HCT116 (cell line): ENCODE results near the gene ENPP6. TPM values are rescaled to one million over a fixed set of nuclear protein-coding genes. Genes with fewer than 3 reads are reported as not detected.

Source experiments
- ATAC-seq: fragments of 200-7000 bp; cut with Tn5 transposase; 2 replicates; pipeline ENCODE4 v1.9.1; 2020; ENCODE audit warnings: mild to moderate bottlenecking, moderate library complexity
- BruUV-seq: library from RNA; stranded (reverse); fragments of 400-500 nt; replicated peaks from 2 replicates; lab custom pipeline; 2021; lab: Mats Ljungman, UMichigan
- CTCF ChIA-PET: fragments of 300-600 bp; sonication (Branson Sonifier 250); formaldehyde crosslinking; loops from one replicate; lab custom pipeline; 2021; ENCODE audit warnings: antibody characterized with exemption; lab: Charles Lee
- POLR2A ChIA-PET: fragments of 300-600, 350-600 bp; sonication (Branson Sonifier 250); formaldehyde crosslinking; loops from one replicate; lab custom pipeline; 2021; ENCODE audit warnings: antibody characterized with exemption; lab: Charles Lee
- RAD21 ChIA-PET, 2 experiments: fragments of 300-600 bp; sonication (Branson Sonifier 250); formaldehyde crosslinking; loops; one replicate each; lab custom pipeline; 2023; ENCODE audit warnings: low total read pairs in 2 of 2; ENCODE audit not compliant: uncharacterized antibody in 2 of 2, unreplicated experiment in 2 of 2, low non-redundant PET in 1 of 2; lab: Charles Lee
- DNase-seq: peaks from one replicate; pipeline ENCODE4 v3.0.0-alpha.2; 2010; ENCODE audit warnings: low read depth, low spot score
- H2AFZ ChIP-seq: fragments of 200-600 bp; shearing (Covaris generic), sonication (generic); 2 replicates; pipeline ENCODE4 v1.6.1; 2017; ENCODE audit warnings: low read depth, mixed run types, mixed read lengths, antibody characterized with exemption, low read length; ENCODE audit not compliant: poor library complexity, severe bottlenecking
- H3K27ac ChIP-seq: 2 replicates; pipeline ENCODE4 v1.5.1; 2012; ENCODE audit warnings: low read depth, low read length
- H3K27me3 ChIP-seq: fragments of 200-600 bp; sonication (generic); 2 replicates; pipeline ENCODE4 v1.6.1; 2016; ENCODE audit warnings: mixed run types, low read length, mixed read lengths; ENCODE audit not compliant: insufficient read depth
- H3K36me3 ChIP-seq, 2 experiments: fragments of 200-500 bp in 1 of 2; fragments of 200-600 bp in 1 of 2; sonication (Bioruptor generic) in 1 of 2; sonication (generic) in 1 of 2; 2 replicates each; pipeline versions ENCODE4 v1.5.1 to v1.6.1; 2014 to 2016; ENCODE audit warnings: low read length in 2 of 2, inconsistent platforms in 1 of 2, mixed read lengths in 1 of 2, mixed run types in 1 of 2; ENCODE audit not compliant: insufficient read depth in 2 of 2, control insufficient read depth in 1 of 2
- H3K4me1 ChIP-seq, 2 experiments: fragments of 200-600 bp in 1 of 2; sonication (generic) in 1 of 2; 2 replicates each; pipeline versions ENCODE4 v1.5.1 to v1.6.1; 2012 to 2017; ENCODE audit warnings: low read length in 2 of 2, inconsistent platforms in 1 of 2, mild to moderate bottlenecking in 1 of 2, mixed read lengths in 1 of 2, mixed run types in 1 of 2, moderate library complexity in 1 of 2; ENCODE audit not compliant: insufficient read depth in 2 of 2, control insufficient read depth in 1 of 2
- H3K4me2 ChIP-seq: fragments of 200-600 bp; sonication (generic); 2 replicates; pipeline ENCODE4 v1.6.1; 2017; ENCODE audit warnings: mixed run types, low read length, mixed read lengths
- H3K4me3 ChIP-seq, 2 experiments: fragments of 200-600 bp in 1 of 2; sonication (generic) in 1 of 2; replicated peaks in 1 of 2; 2 replicates each; pipeline ENCODE4 v1.5.1; 2011 to 2016; ENCODE audit warnings: low read length in 2 of 2, control low read depth in 1 of 2, low read depth in 1 of 2, mild to moderate bottlenecking in 1 of 2, mixed read lengths in 1 of 2, mixed run types in 1 of 2
- H3K79me2 ChIP-seq: fragments of 200-600 bp; sonication (generic); 2 replicates; pipeline ENCODE4 v1.6.1; 2017; ENCODE audit warnings: mild to moderate bottlenecking, mixed run types, low read length, moderate library complexity, mixed read lengths; ENCODE audit not compliant: insufficient read depth
- H3K9ac ChIP-seq: fragments of 200-600 bp; sonication (generic); 2 replicates; pipeline ENCODE4 v1.6.1; 2016; ENCODE audit warnings: low read length, mixed read lengths
- H3K9me2 ChIP-seq: fragments of 200-600 bp; sonication (generic), shearing (Covaris generic); 2 replicates; pipeline ENCODE4 v1.6.1; 2017; ENCODE audit warnings: mixed run types, mild to moderate bottlenecking, moderate library complexity; ENCODE audit not compliant: insufficient read depth
- H3K9me3 ChIP-seq, 2 experiments: fragments of 200-500 bp in 1 of 2; fragments of 200-600 bp in 1 of 2; sonication (Bioruptor generic) in 1 of 2; sonication (generic) in 1 of 2; 2 replicates each; pipeline ENCODE4 v1.6.1; 2014 to 2017; ENCODE audit warnings: low read length in 2 of 2, mixed read lengths in 2 of 2, inconsistent platforms in 1 of 2, low read depth in 1 of 2, mild to moderate bottlenecking in 1 of 2, mixed run types in 1 of 2, moderate library complexity in 1 of 2; ENCODE audit not compliant: control insufficient read depth in 1 of 2, insufficient read depth in 1 of 2
- H4K20me1 ChIP-seq: fragments of 200-600 bp; sonication (generic), shearing (Covaris generic); 2 replicates; pipeline ENCODE4 v1.6.1; 2017; ENCODE audit warnings: mixed run types, mild to moderate bottlenecking, moderate library complexity; ENCODE audit not compliant: insufficient read depth
- ATF3 ChIP-seq: IDR thresholded peaks from 2 replicates; pipeline ENCODE4 v1.6.1; 2012
- CBX3 ChIP-seq: IDR thresholded peaks from 2 replicates; pipeline ENCODE4 v1.6.1; 2012; ENCODE audit warnings: low read depth
- CEBPB ChIP-seq: IDR thresholded peaks from 2 replicates; pipeline ENCODE4 v1.6.1; 2012; ENCODE audit warnings: low read depth
- EGR1 ChIP-seq: IDR thresholded peaks from 2 replicates; pipeline ENCODE4 v1.6.1; 2012; ENCODE audit warnings: low read depth
- ELF1 ChIP-seq: IDR thresholded peaks from 2 replicates; pipeline ENCODE4 v1.6.1; 2012; ENCODE audit warnings: low read depth, borderline replicate concordance
- EZH2phosphoT487 ChIP-seq: fragments of 200-600 bp; IDR thresholded peaks from 2 replicates; pipeline ENCODE4 v1.6.1; 2018; ENCODE audit warnings: antibody characterized with exemption, borderline replicate concordance
- FOSL1 ChIP-seq: IDR thresholded peaks from 2 replicates; pipeline ENCODE4 v1.6.1; 2012; ENCODE audit warnings: low read depth
- POLR2A ChIP-seq: IDR thresholded peaks from 2 replicates; pipeline ENCODE4 v1.7.0; 2011; ENCODE audit warnings: borderline replicate concordance; ENCODE audit not compliant: insufficient read depth, insufficient read length; ENCODE audit errors: extremely low read depth
- POLR2AphosphoS5 ChIP-seq: IDR thresholded peaks from 2 replicates; pipeline ENCODE4 v1.6.1; 2011; ENCODE audit warnings: mild to moderate bottlenecking, low read depth, low read length, moderate library complexity
- RAD21 ChIP-seq: IDR thresholded peaks from 2 replicates; pipeline ENCODE4 v1.6.1; 2012; ENCODE audit warnings: low read depth, mild to moderate bottlenecking
- SIN3A ChIP-seq: IDR thresholded peaks from 2 replicates; pipeline ENCODE4 v1.6.1; 2012; ENCODE audit warnings: low read depth
- SP1 ChIP-seq: IDR thresholded peaks from 2 replicates; pipeline ENCODE4 v1.6.1; 2012; ENCODE audit warnings: low read depth
- SRF ChIP-seq: IDR thresholded peaks from 2 replicates; pipeline ENCODE4 v1.6.1; 2012; ENCODE audit warnings: low read depth
- TCF7L2 ChIP-seq: IDR thresholded peaks from 2 replicates; pipeline ENCODE4 v1.7.0; 2011; ENCODE audit warnings: borderline replicate concordance, inconsistent platforms; ENCODE audit not compliant: insufficient read depth, insufficient read length; ENCODE audit errors: extremely low read depth
- ZFX ChIP-seq: fragments of 450-650 bp; IDR thresholded peaks from 2 replicates; pipeline ENCODE4 v1.6.1; 2017
- ZNF274 ChIP-seq: fragments of 200-500 bp; sonication (Bioruptor generic); IDR thresholded peaks from 2 replicates; pipeline ENCODE4 v1.6.1; 2014; ENCODE audit warnings: mild to moderate bottlenecking, low read depth, low read length, inconsistent platforms
- intact Hi-C: fragments of 100-400 bp; cut with micrococcal nuclease; formaldehyde crosslinking; loops from 2 replicates; pipeline ENCODE4 v1.10.0; 2022
- total RNA-seq: library from RNA; stranded (reverse); gene quantifications from one replicate; pipeline ENCODE4 v1.2.1, GENCODE V29; 2021; ENCODE audit not compliant: unreplicated experiment
- TF ChIP-seq, protein P1 (sequence below): IDR thresholded peaks from 2 replicates; pipeline ENCODE4 v1.6.1; 2012

The ENPP6 gene
- total RNA-seq, 1 experiment from 2014 or later, result not detected

GRCh38 chr4:184235526-184235925 is 17.9 kb upstream of the ENPP6 start:
- no peak overlapping the region for H2AFZ ChIP-seq
- H3K9ac ChIP-seq, result no peak overlapping the region
- no peak overlapping the region for H3K4me2 ChIP-seq
- no peaks in the 10 kb centered on the region for H3K9me3 ChIP-seq
- intact Hi-C loops, result no loop called here
- no peak for TF ChIP-seq ZNF274
- TF ChIP-seq SP1, result no peak
- no peak for TF ChIP-seq ELF1
- H3K27ac ChIP-seq, result no peak overlapping the region
- no peaks in the 10 kb centered on the region for H3K36me3 ChIP-seq
- no peak overlapping the region for H3K4me3 ChIP-seq
- ChIA-PET RAD21 (no interaction called here), POLR2A (no interaction called here), CTCF (no interaction called here)
- no peaks in the 10 kb centered on the region for H3K27me3 ChIP-seq
- ATAC-seq, result no peak
- H3K4me1 ChIP-seq, result peaks cover 0 to 4% of the 10 kb centered on the region in 2 experiments; a peak in 1 of 4 replicates
- H3K9me2 ChIP-seq, result no peaks in the 10 kb centered on the region
- no peaks in the 10 kb centered on the region for H3K79me2 ChIP-seq
- no peak for DNase-seq
- H4K20me1 ChIP-seq, result no peaks in the 10 kb centered on the region
- BruUV-seq, result no TSS peak

GRCh38 chr4:184234155-184234554 is 16.5 kb upstream of the ENPP6 start:
- Histone ChIP-seq H3K79me2 (no peaks in the 10 kb centered on the region), H4K20me1 (no peaks in the 10 kb centered on the region), H3K9ac (no peak overlapping the region), H3K27ac (no peak overlapping the region), H3K27me3 (no peaks in the 10 kb centered on the region), H3K9me3 (no peaks in the 10 kb centered on the region), H3K9me2 (no peaks in the 10 kb centered on the region), H3K4me3 (no peak overlapping the region), H3K36me3 (no peaks in the 10 kb centered on the region), H2AFZ (peak overlapping the region; percentile 35), H3K4me1 (peaks cover 0 to 4% of the 10 kb centered on the region in 2 experiments; a peak in 1 of 4 replicates), H3K4me2 (no peak overlapping the region)
- ChIA-PET CTCF (no interaction called here), POLR2A (no interaction called here), RAD21 (no interaction called here)
- no peak for ATAC-seq
- no peak for DNase-seq
- intact Hi-C loops, result no loop called here
- TF ChIP-seq POLR2AphosphoS5 (no peak), POLR2A (no peak), EZH2phosphoT487 (no peak), CEBPB (no peak), TCF7L2 (no peak), SRF (no peak), SIN3A (no peak), FOSL1 (no peak), CBX3 (no peak), ZFX (no peak), ZNF274 (no peak), ATF3 (no peak), RAD21 (no peak), EGR1 (no peak), SP1 (no peak)
- TF ChIP-seq, protein P1, sequence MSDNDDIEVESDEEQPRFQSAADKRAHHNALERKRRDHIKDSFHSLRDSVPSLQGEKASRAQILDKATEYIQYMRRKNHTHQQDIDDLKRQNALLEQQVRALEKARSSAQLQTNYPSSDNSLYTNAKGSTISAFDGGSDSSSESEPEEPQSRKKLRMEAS, result no peak
- BruUV-seq, result no TSS peak
